ENCODE measurements around the gene SIRT3. TPM values are rescaled to one million over a fixed set of nuclear protein-coding genes. Genes with fewer than 3 reads are reported as not detected.

Gene SIRT3
- total and polyA plus RNA-seq, 2 of the 4 experiments (the other 2 are of a cell fraction), result 5.4 to 18.6 TPM

GRCh38 chr11:285894-286220 is 49.7 kb upstream of the SIRT3 start:
- H2BK5ac ChIP-seq (ENCODE audit: low read depth, low read length, poor library complexity, severe bottlenecking), result no peak overlapping the region
- no peak overlapping the region for H3K23ac ChIP-seq (ENCODE audit: low read depth, low read length)
- DNase-seq (no peak), ATAC-seq (ENCODE audit: low read depth) (no peak)
- no peak overlapping the region for H3K4me2 ChIP-seq (ENCODE audit: low read depth, low read length)
- intact Hi-C loops (cut with micrococcal nuclease), result no loop called here
- H3K9me1 ChIP-seq (ENCODE audit: insufficient read depth, low read length), result no peaks in the 10 kb centered on the region
- TF ChIP-seq, protein P1, sequence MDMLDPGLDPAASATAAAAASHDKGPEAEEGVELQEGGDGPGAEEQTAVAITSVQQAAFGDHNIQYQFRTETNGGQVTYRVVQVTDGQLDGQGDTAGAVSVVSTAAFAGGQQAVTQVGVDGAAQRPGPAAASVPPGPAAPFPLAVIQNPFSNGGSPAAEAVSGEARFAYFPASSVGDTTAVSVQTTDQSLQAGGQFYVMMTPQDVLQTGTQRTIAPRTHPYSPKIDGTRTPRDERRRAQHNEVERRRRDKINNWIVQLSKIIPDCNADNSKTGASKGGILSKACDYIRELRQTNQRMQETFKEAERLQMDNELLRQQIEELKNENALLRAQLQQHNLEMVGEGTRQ (IDR thresholded peaks at IDR 0.05; ENCODE audit: low read depth, low read length), result no peak
- TF ChIP-seq POLR2A (IDR thresholded peaks at IDR 0.05; ENCODE audit: low read depth, low read length), result no peak
- no CpG with 5 or more reads among the region's 8 CpGs for WGBS, 2 experiments (ENCODE audit: extremely low coverage in 2 of 2, insufficient read length in 1 of 2)
- dilution Hi-C loops (cut with HindIII; ENCODE audit: low sequenced_read_pairs, unreplicated experiment), result no loop called here
- H3K27me3 ChIP-seq (ENCODE audit: control insufficient read depth, insufficient read depth, low read length), result peaks cover 44% of the 10 kb centered on the region
- no peak overlapping the region for H3K14ac ChIP-seq (replicated peaks; ENCODE audit: low read depth, low read length)
- ChIA-PET POLR2A (ENCODE audit: unreplicated experiment) (no interaction called here), CTCF (no interaction called here)
- no peak overlapping the region for H3K9ac ChIP-seq (ENCODE audit: low read depth, low read length)
- H3K4me3 ChIP-seq (ENCODE audit: insufficient read depth, low read depth, low read length), result no peak overlapping the region
- H3K18ac ChIP-seq (ENCODE audit: low read depth, low read length), result no peak overlapping the region
- no peak overlapping the region for H3K56ac ChIP-seq (ENCODE audit: extremely low read depth, insufficient read depth, low read length)
- H4K20me1 ChIP-seq (ENCODE audit: insufficient read depth, low read length), result no peaks in the 10 kb centered on the region
- no peak overlapping the region for H2AK9ac ChIP-seq (replicated peaks; ENCODE audit: low read depth, low read length, poor library complexity)
- no peak overlapping the region for H2BK20ac ChIP-seq (ENCODE audit: low read depth, low read length)
- no TSS peak for BruUV-seq (replicated peaks)
- H3K4me1 ChIP-seq (ENCODE audit: control insufficient read depth, insufficient read depth, low read length), result peaks cover 4% of the 10 kb centered on the region; the same call in 1 of the 2 replicates
- H4K5ac ChIP-seq (ENCODE audit: low read depth, low read length), result no peak overlapping the region
- H3K9me3 ChIP-seq (ENCODE audit: control insufficient read depth, insufficient read depth, low read length), result no peaks in the 10 kb centered on the region
- peak overlapping the region; percentile 62 for H2AFZ ChIP-seq (replicated peaks; ENCODE audit: low read length, poor library complexity)
- no peak overlapping the region for H2BK120ac ChIP-seq (ENCODE audit: low read depth, low read length)
- no peak overlapping the region for H4K91ac ChIP-seq (ENCODE audit: insufficient read depth, low read depth, low read length)
- no peak overlapping the region for H3K4ac ChIP-seq (ENCODE audit: low read depth, low read length)
- peaks cover 2% of the 10 kb centered on the region; the same call in 1 of the 2 replicates for H3K36me3 ChIP-seq (ENCODE audit: control insufficient read depth, insufficient read depth, low read length)
- H4K8ac ChIP-seq (ENCODE audit: low read depth in 2 of 2, low read length in 2 of 2), result no peak overlapping the region
- no peak overlapping the region for H2AK5ac ChIP-seq (ENCODE audit: low read depth, low read length)
- in situ Hi-C loops (cut with MboI; ENCODE audit: low sequenced_read_pairs), result loop anchor here (10.0 kb wide), 1 partner anchor 61 kb away; no protein-coding TSS in a partner anchor
- H3K79me1 ChIP-seq (ENCODE audit: low read depth in 1 of 2, low read length in 2 of 2), result peaks cover 0 to 7% of the 10 kb centered on the region in 2 experiments; a peak in 3 of 4 replicates
- no peak overlapping the region for H3K27ac ChIP-seq (ENCODE audit: insufficient read depth, low read length)
- no peak overlapping the region for H2BK15ac ChIP-seq (ENCODE audit: low read depth, low read length)

All from IMR-90 (cell line).